Natural killer cell (primary cell): Measurements from ENCODE around the gene KHSRP. TPM values are rescaled to one million over a fixed set of nuclear protein-coding genes. Genes with fewer than 3 reads are reported as not detected.

Experiments
- ATAC-seq, 3 donors: fragments of 150-1000 bp in 2 of 3; fragments of 200-7000 bp in 1 of 3; cut with Tn5 transposase; 1 replicate in 1 of 3; 2 replicates in 2 of 3; pipeline ENCODE4 v1.10.0; 2021; ENCODE audit warnings: mild to moderate bottlenecking in 2 of 3, moderate library complexity in 2 of 3
- DNase-seq, 2 donors: peaks; one replicate each; pipeline versions ENCODE4 v3.0.0 to v3.0.0-alpha.2; 2013 to 2021; ENCODE audit warnings: mixed read lengths in 1 of 2
- H3K27ac ChIP-seq: one replicate; pipeline ENCODE4 v1.5.1; 2013; ENCODE audit warnings: mild to moderate bottlenecking, low read length
- H3K27me3 ChIP-seq: one replicate; pipeline ENCODE4 v1.6.1; 2013; ENCODE audit warnings: low read length; ENCODE audit not compliant: control insufficient read depth, insufficient read depth
- H3K36me3 ChIP-seq: one replicate; pipeline ENCODE4 v1.6.1; 2013; ENCODE audit warnings: low read length; ENCODE audit not compliant: control insufficient read depth, insufficient read depth
- H3K4me1 ChIP-seq: one replicate; pipeline ENCODE4 v1.6.1; 2013; ENCODE audit warnings: low read length; ENCODE audit not compliant: control insufficient read depth, insufficient read depth
- H3K4me3 ChIP-seq: one replicate; pipeline ENCODE4 v1.5.1; 2013; ENCODE audit warnings: low read length
- H3K9me3 ChIP-seq: one replicate; pipeline ENCODE4 v1.6.1; 2013; ENCODE audit warnings: low read length; ENCODE audit not compliant: control insufficient read depth, insufficient read depth
- H3K27ac Mint-ChIP-seq, 2 donors: one replicate each; pipeline ENCODE4 v1.8.0; 2022; ENCODE audit warnings: mild to moderate bottlenecking in 2 of 2, mixed read lengths in 2 of 2, moderate library complexity in 1 of 2
- H3K27me3 Mint-ChIP-seq, 2 donors: one replicate each; pipeline ENCODE4 v1.8.0; 2022; ENCODE audit warnings: low read depth in 2 of 2, mixed read lengths in 2 of 2
- H3K36me3 Mint-ChIP-seq: one replicate; pipeline ENCODE4 v1.8.0; 2022; ENCODE audit warnings: mixed read lengths
- H3K4me1 Mint-ChIP-seq, 2 donors: one replicate each; pipeline ENCODE4 v1.8.0; 2022; ENCODE audit warnings: mixed read lengths in 2 of 2
- H3K4me3 Mint-ChIP-seq: one replicate; pipeline ENCODE4 v1.8.0; 2022; ENCODE audit warnings: mild to moderate bottlenecking, moderate library complexity, mixed read lengths
- H3K9me3 Mint-ChIP-seq, 2 donors: one replicate each; pipeline ENCODE4 v1.8.0; 2022; ENCODE audit warnings: mixed read lengths in 2 of 2
- CTCF ChIP-seq: fragments of 200-600 bp; IDR thresholded peaks from one replicate; pipeline ENCODE4 v1.8.0; 2022; ENCODE audit warnings: antibody characterized with exemption
- WGBS: methylation state at CpG from one replicate; pipeline ENCODE4 v1.1.7; 2013; ENCODE audit warnings: missing lambda C conversion rate; ENCODE audit not compliant: insufficient coverage; 5-methylcytosine and 5-hydroxymethylcytosine counted together
- intact Hi-C: fragments of 100-400 bp; cut with micrococcal nuclease; formaldehyde crosslinking; loops from one replicate; pipeline ENCODE4 v1.14.2; 2022
- total RNA-seq, 4 donors: library from RNA; stranded (reverse); fragments of 120-200 nt in 1 of 4; gene quantifications; one replicate each; pipeline versions ENCODE4 v1.2.3 to v1.2.4, GENCODE V29; 2013 to 2022

KHSRP gene
- total RNA-seq, 3 donors from 2014 or later (not counting 1 experiment from before 2014, with no cell fraction given) = 160 to 192 (median 165) TPM

DNA sequence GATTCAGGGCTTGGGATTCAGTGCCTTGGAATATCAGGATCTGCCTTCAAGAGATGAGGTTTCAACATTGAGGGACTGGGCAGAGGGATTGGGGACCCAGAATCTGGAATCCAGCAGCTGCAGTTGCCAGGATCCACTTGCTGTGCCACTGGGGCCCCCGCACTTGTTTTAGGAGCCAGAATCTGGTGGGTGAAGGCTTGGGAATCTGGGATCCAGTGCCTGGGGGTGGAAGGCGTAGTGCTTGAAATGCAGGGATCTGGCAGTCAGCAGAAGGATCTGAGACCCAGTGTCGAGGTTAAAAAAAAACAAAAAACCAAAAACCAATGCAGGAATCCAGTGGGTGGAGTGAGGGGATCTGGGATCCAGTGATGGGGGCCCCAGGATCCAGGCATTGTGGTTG, 16.3 kb upstream of the KHSRP start:
- H3K4me1 Mint-ChIP-seq = no peaks in the 10 kb centered on the region
- Histone ChIP-seq H3K4me1 (no peaks in the 10 kb centered on the region), H3K4me3 (no peak overlapping the region), H3K27ac (no peak overlapping the region), H3K36me3 (no peaks in the 10 kb centered on the region), H3K9me3 (no peaks in the 10 kb centered on the region), H3K27me3 (no peaks in the 10 kb centered on the region)
- no peak for TF ChIP-seq CTCF
- no peaks in the 10 kb centered on the region for H3K9me3 Mint-ChIP-seq
- no peaks in the 10 kb centered on the region for H3K36me3 Mint-ChIP-seq
- intact Hi-C loops = no loop called here
- ATAC-seq = no peak
- WGBS = 89% methylated on average over 3 of the region's 3 CpGs
- no peak for DNase-seq
- no peak overlapping the region for H3K27ac Mint-ChIP-seq
- H3K27me3 Mint-ChIP-seq = no peaks in the 10 kb centered on the region
- no peak overlapping the region for H3K4me3 Mint-ChIP-seq

- H3K4me1 ChIP-seq = no peaks in the 10 kb centered on the region
- Mint-ChIP-seq H3K27ac (no peak overlapping the region), H3K36me3 (no peaks in the 10 kb centered on the region), H3K9me3 (no peaks in the 10 kb centered on the region), H3K27me3 (no peaks in the 10 kb centered on the region), H3K4me3 (no peak overlapping the region), H3K4me1 (no peaks in the 10 kb centered on the region)
- DNase-seq = no peak
- intact Hi-C loops = no loop called here
- no peaks in the 10 kb centered on the region for H3K36me3 ChIP-seq
- no peak for TF ChIP-seq CTCF
- H3K4me3 ChIP-seq = no peak overlapping the region
- H3K27ac ChIP-seq = no peak overlapping the region
- no peak for ATAC-seq
- no peaks in the 10 kb centered on the region for H3K9me3 ChIP-seq
- H3K27me3 ChIP-seq = no peaks in the 10 kb centered on the region
- WGBS = no CpG with 5 or more reads among the region's 4 CpGs
Observed at GRCh38 chr19:6439743-6440142, 15.1 kb upstream of the KHSRP start.

- Histone ChIP-seq H3K4me3 (no peak within 1 kb of the TSS), H3K27me3 (no peaks in the 10 kb centered on the region), H3K36me3 (no peaks in the 10 kb centered on the region), H3K9me3 (no peaks in the 10 kb centered on the region), H3K27ac (no peak within 1 kb of the TSS), H3K4me1 (no peaks in the 10 kb centered on the region)
- peaks cover 0 to 4% of the 10 kb centered on the region in 2 donors for H3K27me3 Mint-ChIP-seq
- ATAC-seq (no peak), DNase-seq (no peak)
- H3K4me3 Mint-ChIP-seq = no peak within 1 kb of the TSS
- H3K9me3 Mint-ChIP-seq = no peaks in the 10 kb centered on the region
- H3K27ac Mint-ChIP-seq = no peak within 1 kb of the TSS
- no peak for TF ChIP-seq CTCF
- H3K4me1 Mint-ChIP-seq = no peaks in the 10 kb centered on the region
- 96% methylated on average over 8 of the region's 10 CpGs for WGBS
- intact Hi-C loops = no loop called here
- no peaks in the 10 kb centered on the region for H3K36me3 Mint-ChIP-seq
Observed at GRCh38 chr19:6433663-6434062, 9.1 kb upstream of the KHSRP start, which contains the start of gene SLC25A41. Gene SLC25A41 (minus strand): TSS chr19:6433763. CDS start chr19:6433693, 70 bp downstream.

DNA sequence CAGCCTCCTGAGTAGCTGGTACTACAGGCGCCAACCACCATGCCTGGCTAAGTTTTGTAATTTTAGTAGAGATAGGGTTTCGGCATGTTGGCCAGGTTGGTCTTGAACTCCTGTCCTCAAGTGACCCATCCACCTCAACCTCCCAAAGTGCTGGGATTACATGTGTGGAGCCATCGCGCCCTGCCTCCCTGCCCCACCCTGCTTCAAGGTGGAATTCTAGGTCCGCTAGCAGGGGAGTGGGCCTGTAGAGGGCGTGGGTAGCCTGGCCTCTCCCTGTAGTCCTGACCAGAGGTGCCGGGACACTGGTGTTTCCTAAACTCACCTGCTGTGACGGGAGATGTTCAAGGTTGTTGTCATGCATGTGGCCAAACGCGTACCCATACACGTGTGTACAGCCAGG, 8.6 kb upstream of the KHSRP start:
- TF ChIP-seq CTCF = no peak
- Mint-ChIP-seq H3K4me3 (no peak overlapping the region), H3K27ac (no peak overlapping the region), H3K9me3 (no peaks in the 10 kb centered on the region), H3K36me3 (no peaks in the 10 kb centered on the region), H3K4me1 (no peaks in the 10 kb centered on the region), H3K27me3 (peaks cover 0 to 4% of the 10 kb centered on the region in 2 donors)
- Histone ChIP-seq H3K4me1 (no peaks in the 10 kb centered on the region), H3K27ac (no peak overlapping the region), H3K9me3 (no peaks in the 10 kb centered on the region), H3K4me3 (no peak overlapping the region), H3K27me3 (no peaks in the 10 kb centered on the region), H3K36me3 (no peaks in the 10 kb centered on the region)
- DNase-seq (no peak), ATAC-seq (no peak)
- intact Hi-C loops = no loop called here
- WGBS = 89% methylated on average over 10 of the region's 11 CpGs
